Keratinocyte (primary cell): ENCODE results near the gene MCEE. TPM values are rescaled to one million over a fixed set of nuclear protein-coding genes. Genes with fewer than 3 reads are reported as not detected.
A peak's percentile ranks its signal among the peaks of the same experiment; 100 is the strongest.

Experiments
- DNase-seq: peaks from one replicate; pipeline ENCODE4 v3.0.0-alpha.2; 2011; ENCODE audit warnings: low read depth, missing footprints, low spot score
- FAIRE-seq: peaks from 2 replicates; lab custom pipeline; 2011; peaks lifted over from hg19 to GRCh38; lab: Jason Lieb, UNC
- H2AFZ ChIP-seq: 2 replicates; pipeline ENCODE4 v1.6.0; 2012; ENCODE audit warnings: low read length, control low read depth, inconsistent platforms; ENCODE audit not compliant: control insufficient read depth
- H3K27ac ChIP-seq: 2 replicates; pipeline ENCODE4 v1.5.1; 2011; ENCODE audit warnings: low read length; ENCODE audit not compliant: control insufficient read depth, insufficient read depth
- H3K27me3 ChIP-seq: 3 replicates; pipeline ENCODE4 v1.6.0; 2011; ENCODE audit warnings: low read length; ENCODE audit not compliant: control insufficient read depth, insufficient read depth; ENCODE audit errors: extremely low read depth
- H3K36me3 ChIP-seq, 2 experiments: 2 replicates in 1 of 2; 3 replicates in 1 of 2; pipeline ENCODE4 v1.5.1; 2011; ENCODE audit warnings: low read length in 2 of 2, mild to moderate bottlenecking in 1 of 2; ENCODE audit not compliant: control insufficient read depth in 2 of 2, insufficient read depth in 2 of 2; ENCODE audit errors: extremely low read depth in 1 of 2
- H3K4me1 ChIP-seq: 3 replicates; pipeline ENCODE4 v1.5.1; 2011; ENCODE audit warnings: low read length; ENCODE audit not compliant: control insufficient read depth, insufficient read depth; ENCODE audit errors: extremely low read depth
- H3K4me2 ChIP-seq: 3 replicates; pipeline ENCODE4 v1.6.0; 2011; ENCODE audit warnings: low read depth, low read length; ENCODE audit not compliant: control insufficient read depth, insufficient read depth; ENCODE audit errors: extremely low read depth
- H3K4me3 ChIP-seq, 3 experiments: fragments of 200-600 bp in 1 of 3; sonication (generic) in 1 of 3; 2 replicates in 2 of 3; 3 replicates in 1 of 3; pipeline ENCODE4 v1.5.1; 2011 to 2016; ENCODE audit warnings: low read length in 3 of 3, mild to moderate bottlenecking in 3 of 3, control low read depth in 2 of 3, inconsistent platforms in 1 of 3, low read depth in 1 of 3, mixed read lengths in 1 of 3, mixed run types in 1 of 3, moderate library complexity in 1 of 3; ENCODE audit not compliant: control insufficient read depth in 2 of 3, insufficient read depth in 2 of 3; ENCODE audit errors: extremely low read depth in 1 of 3
- H3K79me2 ChIP-seq: 2 replicates; pipeline ENCODE4 v1.6.0; 2012; ENCODE audit warnings: low read length; ENCODE audit not compliant: control insufficient read depth, insufficient read depth
- H3K9ac ChIP-seq: 3 replicates; pipeline ENCODE4 v1.6.0; 2011; ENCODE audit warnings: low read length; ENCODE audit not compliant: control insufficient read depth, insufficient read depth; ENCODE audit errors: extremely low read depth
- H3K9me1 ChIP-seq: 3 replicates; pipeline ENCODE4 v1.6.0; 2011; ENCODE audit warnings: low read length; ENCODE audit not compliant: control insufficient read depth, insufficient read depth; ENCODE audit errors: extremely low read depth
- H3K9me3 ChIP-seq: 2 replicates; pipeline ENCODE4 v1.5.1; 2012; ENCODE audit warnings: low read depth, low read length; ENCODE audit not compliant: control insufficient read depth
- H4K20me1 ChIP-seq: 3 replicates; pipeline ENCODE4 v1.6.0; 2011; ENCODE audit warnings: low read length; ENCODE audit not compliant: control insufficient read depth, insufficient read depth; ENCODE audit errors: extremely low read depth
- CTCF ChIP-seq, 3 experiments: IDR thresholded peaks in 1 of 3; conservative IDR thresholded peaks in 1 of 3; optimal IDR thresholded peaks in 1 of 3; 2 replicates in 2 of 3; 3 replicates in 1 of 3; pipeline versions ENCODE3 to v1.5.1; 2011; ENCODE audit warnings: low read length in 3 of 3, mild to moderate bottlenecking in 3 of 3, moderate library complexity in 2 of 3, control low read depth in 1 of 3, inconsistent platforms in 1 of 3; ENCODE audit not compliant: insufficient read depth in 2 of 3; ENCODE audit errors: extremely low read depth in 1 of 3
- EZH2 ChIP-seq: IDR thresholded peaks from one replicate; pipeline ENCODE4 v1.6.1; 2012; ENCODE audit warnings: inconsistent platforms, mild to moderate bottlenecking, low read length, moderate library complexity
- dilution Hi-C: fragments of 300-500 bp; cut with MboI; formaldehyde crosslinking; loops from one replicate; pipeline ENCODE4 v1.7.0; 2020; ENCODE audit warnings: low sequenced_read_pairs; ENCODE audit not compliant: extremely low pct_ligation_motif_present
- polyA plus RNA-seq, 5 experiments: library from polyadenylated mRNA; depleted of rRNA in 3 of 5; stranded (reverse) in 3 of 5; stranded (forward) in 1 of 5; unstranded in 1 of 5; fragments of >200 nt; gene quantifications; 1 replicate in 1 of 5; 2 replicates in 3 of 5; 3 replicates in 1 of 5; pipeline versions ENCODE4 v1.2.1 to v1.2.3, GENCODE V29; 2011 to 2012; ENCODE audit warnings: missing spikeins in 2 of 5, low read depth in 1 of 5, low replicate concordance in 1 of 5

Gene MCEE
- polyA plus RNA-seq, 1 donor (not counting 4 experiments of a cell fraction or from before 2014, with no cell fraction given) = 7.4 TPM

- Histone ChIP-seq H4K20me1 (no peaks in the 10 kb centered on the region), H3K4me1 (no peaks in the 10 kb centered on the region), H3K9ac (no peak overlapping the region), H3K9me3 (no peaks in the 10 kb centered on the region), H3K4me3 (no peak overlapping the region), H3K4me2 (no peak overlapping the region), H2AFZ (no peak overlapping the region), H3K9me1 (no peaks in the 10 kb centered on the region), H3K27ac (no peak overlapping the region), H3K36me3 (peaks cover 0 to 4% of the 10 kb centered on the region in 2 experiments), H3K27me3 (no peaks in the 10 kb centered on the region), H3K79me2 (no peaks in the 10 kb centered on the region)
- DNase-seq = no peak
- TF ChIP-seq EZH2 = no peak
- TF ChIP-seq CTCF (optimal IDR thresholded peaks at IDR 0.05 in 1 of 3, IDR thresholded peaks at IDR 0.05 in 1 of 3, conservative IDR thresholded peaks at IDR 0.05 in 1 of 3; ENCODE audit: extremely low read depth in 1 of 3, insufficient read depth in 2 of 3, low read length in 3 of 3) = peak; percentile 26 to 73 (median 43)
- dilution Hi-C loops = no loop called here
- no peak for FAIRE-seq
Observed at GRCh38 chr2:71154798-71155197, 24.8 kb upstream of the MCEE start.

GRCh38 chr2:71154279-71154678 is 24.2 kb upstream of the MCEE start:
- DNase-seq = no peak
- no peaks in the 10 kb centered on the region for H3K9me1 ChIP-seq
- no peaks in the 10 kb centered on the region for H3K9me3 ChIP-seq
- TF ChIP-seq EZH2 = no peak
- TF ChIP-seq CTCF (optimal IDR thresholded peaks at IDR 0.05 in 1 of 3, IDR thresholded peaks at IDR 0.05 in 1 of 3, conservative IDR thresholded peaks at IDR 0.05 in 1 of 3; ENCODE audit: extremely low read depth in 1 of 3, insufficient read depth in 2 of 3, low read length in 3 of 3) = no peak
- no peak overlapping the region for H3K4me3 ChIP-seq
- H3K27ac ChIP-seq = no peak overlapping the region
- no peaks in the 10 kb centered on the region for H3K4me1 ChIP-seq
- no peaks in the 10 kb centered on the region for H4K20me1 ChIP-seq
- H3K4me2 ChIP-seq = no peak overlapping the region
- no peak for FAIRE-seq
- peaks cover 2 to 4% of the 10 kb centered on the region in 2 experiments for H3K36me3 ChIP-seq
- no peak overlapping the region for H3K9ac ChIP-seq
- dilution Hi-C loops = no loop called here
- H2AFZ ChIP-seq = no peak overlapping the region
- H3K79me2 ChIP-seq = no peaks in the 10 kb centered on the region
- H3K27me3 ChIP-seq = no peaks in the 10 kb centered on the region
